Brain pericyte (primary cell): Measurements from ENCODE around the gene SHROOM3.

Experiments used
- DNase-seq: peaks from one replicate; pipeline ENCODE4 v3.0.0-alpha.2; 2012; ENCODE audit warnings: low read depth, low spot score

The SHROOM3 gene

GRCh38 chr4:76494243-76494642, 59.2 kb downstream of the SHROOM3 start:
- DNase-seq: no peak

- no peak for DNase-seq
These were observed 60.0 kb downstream of the SHROOM3 start for GRCh38 chr4:76494871-76495590.

DNA sequence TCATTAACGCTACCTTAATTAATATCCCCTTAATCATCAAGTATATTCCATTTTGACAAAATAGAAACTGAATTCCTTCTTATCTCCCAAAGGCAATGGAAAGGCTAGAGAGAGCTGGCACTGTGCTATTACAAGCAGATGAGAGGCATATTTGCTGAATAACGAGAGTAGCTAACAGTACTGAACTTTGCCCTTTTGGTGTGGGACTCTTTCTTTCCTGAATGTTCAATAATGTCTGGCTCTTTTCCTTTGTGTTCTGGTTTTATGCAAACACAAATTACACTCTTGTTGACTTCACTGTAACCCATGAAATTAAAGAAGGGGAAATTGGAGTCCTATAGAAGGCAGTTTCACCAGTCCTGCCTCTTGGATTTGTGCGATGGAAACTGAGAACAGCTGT, 63.5 kb downstream of the SHROOM3 start:
- no peak for DNase-seq

DNA sequence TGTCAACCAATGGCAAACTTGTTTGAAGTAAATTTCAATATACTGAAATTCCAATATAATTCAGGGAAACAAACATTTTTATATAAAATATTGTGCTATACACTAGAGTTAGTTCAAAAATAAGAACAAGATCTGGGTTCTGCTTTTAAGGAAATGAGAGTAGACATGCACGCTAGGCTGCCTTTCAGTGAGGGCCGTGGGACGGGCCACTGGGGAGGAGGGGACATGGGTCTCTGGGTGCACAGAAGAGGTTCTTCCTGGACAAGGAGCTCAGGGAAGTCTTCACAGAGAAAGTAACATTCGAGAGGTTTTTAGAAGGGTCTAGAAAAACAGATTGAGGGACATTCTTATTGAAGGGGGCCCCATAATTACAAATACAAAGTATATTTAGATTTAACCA, 64.4 kb downstream of the SHROOM3 start:
- DNase-seq: no peak

DNA sequence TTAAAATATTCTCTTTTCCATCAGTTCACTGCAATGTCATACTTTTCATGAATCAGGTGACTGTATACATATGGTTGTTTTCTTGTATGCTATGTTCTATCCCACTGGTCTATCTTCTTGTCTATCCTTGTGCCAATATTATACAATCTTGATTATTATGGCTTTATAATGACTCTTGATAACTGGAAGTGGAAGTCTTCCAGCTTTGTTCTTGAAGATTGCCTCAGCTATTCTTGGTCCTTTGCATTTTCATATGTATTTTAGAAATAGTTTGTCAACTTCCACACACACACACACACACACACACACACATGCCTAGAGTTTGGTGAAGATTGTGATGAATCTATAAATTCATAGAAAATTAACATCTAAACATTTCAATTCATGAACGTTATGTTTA, 67.9 kb downstream of the SHROOM3 start:
- DNase-seq: no peak

- no peak for DNase-seq
These were observed 69.8 kb downstream of the SHROOM3 start for GRCh38 chr4:76504613-76505465.

DNA sequence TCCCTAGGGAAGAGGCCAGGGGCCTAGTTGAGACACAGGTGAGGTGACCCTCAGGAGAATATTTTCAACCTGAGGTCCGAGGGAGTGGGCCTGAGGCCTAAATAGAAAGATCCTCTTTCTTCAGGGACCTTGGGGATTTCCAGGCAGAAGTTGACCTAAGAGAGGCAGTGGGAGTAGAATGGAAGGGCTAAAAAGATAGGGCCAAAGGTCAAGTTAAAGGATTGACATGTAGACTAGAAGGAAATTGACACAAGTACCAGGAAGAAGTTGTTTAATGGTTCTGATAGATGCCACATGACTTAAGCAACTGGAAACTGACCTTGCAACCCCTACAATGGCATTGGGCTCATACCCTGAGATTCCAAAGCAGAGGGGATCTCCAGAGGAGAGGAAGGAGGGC, 76.9 kb downstream of the SHROOM3 start:
- no peak for DNase-seq

- no peak for DNase-seq
These were observed 78.5 kb downstream of the SHROOM3 start for GRCh38 chr4:76513482-76513881.

DNA sequence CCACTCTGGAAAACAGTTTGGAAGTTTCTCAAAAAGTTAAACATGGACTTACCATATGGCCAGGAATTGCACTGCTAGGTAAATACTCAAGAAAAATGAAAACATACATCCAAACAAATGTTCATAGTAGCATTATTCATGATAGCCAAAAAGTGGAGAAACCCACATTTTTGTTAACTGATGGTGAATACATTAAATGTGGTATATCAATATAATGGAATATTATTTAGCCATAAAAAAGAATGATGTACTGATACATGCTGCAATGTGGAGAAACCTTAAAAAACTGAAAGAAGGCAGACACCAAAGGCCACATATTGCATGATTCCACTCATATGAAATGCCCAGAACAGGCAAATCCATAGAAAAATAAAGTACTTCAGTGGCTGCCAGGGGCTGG, 79.1 kb downstream of the SHROOM3 start:
- DNase-seq: no peak

DNA sequence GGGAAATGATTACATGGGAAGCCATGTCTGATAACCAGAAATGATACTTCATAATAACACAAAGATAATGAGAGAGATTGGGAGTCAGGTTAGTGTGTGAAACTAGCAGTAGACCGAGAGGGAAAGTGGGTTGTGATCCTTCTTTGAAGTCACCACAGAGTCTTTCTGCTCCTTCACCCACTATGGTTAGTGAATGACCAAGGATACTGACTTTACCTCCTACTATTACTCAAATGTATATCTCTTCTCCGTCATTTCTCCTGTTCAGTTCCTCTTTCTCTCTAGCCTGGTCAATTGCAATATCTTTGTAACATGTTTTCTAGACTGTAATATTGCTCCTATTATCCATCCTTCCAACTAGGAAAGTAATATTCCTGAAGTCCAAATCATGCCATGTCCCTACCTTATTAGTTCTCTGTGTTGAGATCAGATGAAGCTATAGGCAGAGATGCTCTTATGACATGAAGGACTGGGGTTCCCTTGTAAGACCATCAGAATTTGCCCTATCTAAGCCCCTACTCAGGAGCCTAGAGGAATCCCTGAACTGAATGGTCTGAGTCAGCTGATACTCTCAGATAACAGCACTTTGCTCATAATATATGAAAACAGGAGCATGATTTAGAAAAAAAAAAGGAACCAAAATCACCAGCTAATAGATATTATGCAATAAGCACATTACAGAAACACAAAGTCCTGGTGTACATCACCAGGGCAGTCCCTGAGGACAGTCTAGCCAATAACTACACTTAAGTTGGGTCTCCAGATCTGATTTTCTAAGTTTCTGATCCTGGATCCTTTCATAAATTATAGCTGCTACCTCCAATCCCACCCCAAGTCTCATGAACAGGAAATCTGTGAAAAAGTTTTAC, 81.2 kb downstream of the SHROOM3 start:
- no peak for DNase-seq

DNA sequence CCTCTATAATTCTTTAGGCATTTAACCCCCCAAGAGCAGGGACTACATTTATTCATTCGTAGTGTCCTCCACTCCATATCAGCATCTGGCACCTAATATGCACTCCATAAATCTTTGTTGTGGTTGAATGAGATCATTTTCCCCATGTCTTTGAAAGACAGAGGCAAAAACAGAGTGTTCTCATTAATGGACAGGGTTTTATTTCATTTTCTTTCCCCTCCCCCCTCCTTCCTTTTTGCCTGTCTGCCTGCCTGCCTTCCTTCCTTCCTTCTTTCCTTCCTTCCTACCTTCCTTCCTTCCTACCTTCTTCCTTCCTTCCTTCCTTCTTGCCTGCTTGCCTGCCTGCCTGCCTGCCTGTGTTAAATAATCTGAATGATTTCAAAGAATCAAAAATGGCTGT, 83.2 kb downstream of the SHROOM3 start:
- DNase-seq: no peak

- no peak for DNase-seq
These were observed 88.6 kb downstream of the SHROOM3 start for GRCh38 chr4:76523593-76523992.

DNA sequence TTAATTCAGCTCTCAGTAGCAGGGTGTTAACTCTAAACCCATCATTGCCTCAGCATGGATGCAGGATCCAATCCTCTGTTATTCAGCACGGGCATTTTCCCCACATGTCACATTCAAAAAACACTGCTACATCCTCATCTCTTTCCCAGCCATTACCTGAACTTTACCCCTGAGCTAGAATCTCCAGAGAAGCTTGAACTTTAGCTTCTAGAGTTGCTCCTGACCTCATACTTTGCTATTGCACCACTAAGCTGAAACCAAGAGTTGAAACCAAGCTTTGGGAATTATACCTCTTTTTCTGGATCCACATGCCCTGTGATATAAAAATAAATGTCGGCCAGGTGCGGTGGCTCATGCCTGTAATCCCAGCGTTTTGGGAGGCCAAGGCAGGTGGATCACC, 90.7 kb downstream of the SHROOM3 start:
- DNase-seq: no peak

DNA sequence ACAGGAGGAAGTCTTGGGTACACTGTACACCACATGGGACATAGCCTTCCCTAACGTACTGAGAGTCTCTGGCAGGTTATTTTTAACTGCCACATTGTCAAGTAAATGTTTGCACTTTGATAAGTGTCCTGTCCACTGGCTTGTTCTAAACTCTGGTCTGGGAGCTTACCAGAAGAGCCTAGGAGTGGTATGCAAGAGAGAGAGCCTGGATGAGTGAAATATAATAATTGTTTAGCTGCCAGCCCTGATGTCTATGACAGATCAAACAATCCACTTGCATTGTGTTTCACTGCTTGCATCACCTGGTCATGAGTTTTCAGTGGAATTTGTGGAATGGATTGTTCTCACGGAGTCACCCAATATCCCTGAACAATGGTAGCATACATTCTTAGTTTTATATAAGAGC, 91.6 kb downstream of the SHROOM3 start:
- DNase-seq: no peak

DNA sequence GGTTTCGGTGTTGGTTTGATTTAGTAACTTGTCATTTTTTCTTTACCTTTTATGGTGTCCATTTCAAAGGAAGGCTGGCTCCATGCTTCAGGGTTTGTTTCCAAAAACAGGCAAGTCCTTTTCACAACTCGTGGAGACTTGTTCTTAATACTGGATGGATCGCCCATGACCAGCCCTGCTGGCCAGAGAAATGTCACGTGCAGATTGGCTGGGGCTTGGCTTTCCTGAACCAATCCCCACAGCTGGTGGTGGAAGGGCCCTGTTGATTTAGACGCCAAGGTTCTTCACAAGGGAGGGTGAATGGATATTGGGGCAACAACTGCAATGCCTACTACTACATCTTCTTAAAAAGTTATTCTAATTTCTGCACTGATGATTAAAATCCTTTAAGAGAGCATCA, 92.6 kb downstream of the SHROOM3 start:
- no peak for DNase-seq

GRCh38 chr4:76531597-76531996, 96.6 kb downstream of the SHROOM3 start:
- DNase-seq: no peak

GRCh38 chr4:76532805-76533204, 97.8 kb downstream of the SHROOM3 start:
- no peak for DNase-seq

- DNase-seq: no peak
These were observed 98.3 kb downstream of the SHROOM3 start for GRCh38 chr4:76533314-76533713.

DNA sequence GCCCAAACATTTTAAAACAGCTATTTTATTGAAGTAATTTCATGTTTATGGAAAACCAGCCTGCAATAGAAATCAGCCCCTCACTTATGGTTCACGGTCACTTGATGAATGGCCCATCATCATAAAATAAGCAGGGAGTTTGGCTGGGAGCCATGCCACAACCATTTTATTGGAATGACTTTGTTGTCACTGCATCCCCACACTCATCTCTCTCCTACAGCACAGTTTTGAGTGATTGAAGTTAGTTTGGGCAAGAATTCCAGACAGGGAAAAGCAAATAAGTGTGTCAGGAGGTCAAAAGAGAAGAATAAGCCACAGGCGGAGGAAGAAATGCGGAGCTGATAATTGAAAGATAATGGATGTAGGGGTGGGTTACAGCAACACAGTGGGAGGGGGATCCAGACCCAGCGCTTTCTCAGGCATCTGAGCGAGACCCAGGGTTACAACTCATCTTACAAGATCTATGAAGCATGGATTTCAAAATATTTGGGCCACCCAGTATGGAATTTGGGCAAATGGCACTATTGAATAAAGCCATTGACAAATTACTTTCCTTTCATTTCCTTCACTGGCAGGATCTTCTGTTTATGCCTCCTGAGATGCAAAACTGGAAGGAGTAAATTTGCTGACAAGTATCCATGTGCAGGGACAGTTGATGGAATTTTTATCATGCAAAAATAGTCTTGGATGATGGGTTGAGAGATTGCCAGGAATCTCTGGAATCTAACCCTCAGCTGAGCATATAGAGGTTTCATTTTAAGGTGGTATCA, 100.8 kb downstream of the SHROOM3 start:
- no peak for DNase-seq

GRCh38 chr4:76536373-76536689, 101.3 kb downstream of the SHROOM3 start:
- DNase-seq: no peak

GRCh38 chr4:76538296-76538695, 103.3 kb downstream of the SHROOM3 start:
- DNase-seq: no peak

GRCh38 chr4:76539979-76540378, 105.0 kb downstream of the SHROOM3 start:
- DNase-seq: no peak
